Superior temporal gyrus (tissue), 1 donor: ENCODE measurements around the gene CDC42SE1.

Source experiments
- DNase-seq: peaks from one replicate; pipeline ENCODE4 v3.0.0-alpha.2; 2016; ENCODE audit errors: extremely low spot score

The CDC42SE1 gene

GRCh38 chr1:151009206-151009587 is 50.2 kb downstream of the CDC42SE1 start:
- no peak for DNase-seq

- peak; percentile 98 for DNase-seq
Measured at GRCh38 chr1:151008244-151009205, 50.9 kb downstream of the CDC42SE1 start, which contains the start of gene PRUNE1. Gene PRUNE1, plus strand, starts transcription at chr1:151008449. Its CDS starts 184 bp downstream, at chr1:151008633.

- DNase-seq = no peak
Measured at GRCh38 chr1:151007853-151008243, 51.6 kb downstream of the CDC42SE1 start.

GRCh38 chr1:151006327-151007052 is 52.9 kb downstream of the CDC42SE1 start, which contains the start of gene MINDY1:
Gene MINDY1, minus strand, starts transcription at chr1:151006902. Its CDS starts 4,285 bp downstream, at chr1:151002617.
- peak; percentile 94 for DNase-seq

GRCh38 chr1:151005729-151006319 is 53.6 kb downstream of the CDC42SE1 start:
- DNase-seq = peak; percentile 52

- no peak for DNase-seq
Measured at GRCh38 chr1:151003180-151003579, 56.2 kb downstream of the CDC42SE1 start.

- DNase-seq = no peak
Measured at GRCh38 chr1:151002611-151003010, 56.8 kb downstream of the CDC42SE1 start.

GRCh38 chr1:151002051-151002450 is 57.4 kb downstream of the CDC42SE1 start:
- DNase-seq = no peak

- DNase-seq = no peak
Measured at GRCh38 chr1:151001602-151002001, 57.8 kb downstream of the CDC42SE1 start.
